Measurements from ENCODE around the gene WTIP.
"Not testable (repeated sequence)": the region's sequence is repeated elsewhere in the genome, so short reads cannot be mapped to it uniquely, and the experiment has no call there.

Gene WTIP

GRCh38 chr19:34471906-34472700, 9.5 kb upstream of the WTIP start:
- no peak for TF ChIP-seq ZNF274 (IDR thresholded peaks at IDR 0.05; ENCODE audit: low read depth, low read length)
- H3K4me3 ChIP-seq (ENCODE audit: low read length) = no peak overlapping the region

GRCh38 chr19:34474233-34474989, 7.1 kb upstream of the WTIP start:
- no peak for TF ChIP-seq ZNF274 (IDR thresholded peaks at IDR 0.05; ENCODE audit: low read depth, low read length)
- no peak overlapping the region for H3K4me3 ChIP-seq (ENCODE audit: low read length)

- no peak for TF ChIP-seq ZNF274 (IDR thresholded peaks at IDR 0.05; ENCODE audit: low read depth, low read length)
- no peak overlapping the region for H3K4me3 ChIP-seq (ENCODE audit: low read length)
Observed at GRCh38 chr19:34475026-34475974, 6.3 kb upstream of the WTIP start.

GRCh38 chr19:34475975-34476594, 5.5 kb upstream of the WTIP start:
- H3K4me3 ChIP-seq (ENCODE audit: low read length) = no peak overlapping the region
- no peak for TF ChIP-seq ZNF274 (IDR thresholded peaks at IDR 0.05; ENCODE audit: low read depth, low read length)

- H3K4me3 ChIP-seq (ENCODE audit: low read length) = not testable (repeated sequence)
Observed at GRCh38 chr19:34478496-34478895, 3.1 kb upstream of the WTIP start.

GRCh38 chr19:34479396-34479795, 2.2 kb upstream of the WTIP start:
- H3K4me3 ChIP-seq (ENCODE audit: low read length) = no peak overlapping the region
- TF ChIP-seq ZNF274 (IDR thresholded peaks at IDR 0.05; ENCODE audit: low read depth, low read length) = no peak

GRCh38 chr19:34480491-34480890, 1.1 kb upstream of the WTIP start:
- TF ChIP-seq ZNF274 (IDR thresholded peaks at IDR 0.05; ENCODE audit: low read depth, low read length) = no peak
- H3K4me3 ChIP-seq (ENCODE audit: low read length) = no peak overlapping the region

- peak overlapping the region; percentile 19; the same call in 1 of the 2 replicates for H3K4me3 ChIP-seq (ENCODE audit: low read length)
- TF ChIP-seq ZNF274 (IDR thresholded peaks at IDR 0.05; ENCODE audit: low read depth, low read length) = no peak
Observed at GRCh38 chr19:34481861-34482379, 362 bp downstream of the WTIP start.

- TF ChIP-seq ZNF274 (IDR thresholded peaks at IDR 0.05; ENCODE audit: low read depth, low read length) = no peak
- H3K4me3 ChIP-seq (ENCODE audit: low read length) = peak overlapping the region; percentile 19; the same call in 1 of the 2 replicates
Observed at GRCh38 chr19:34482380-34483250, 1.1 kb downstream of the WTIP start.

GRCh38 chr19:34484328-34484727, 2.8 kb downstream of the WTIP start:
- no peak overlapping the region for H3K4me3 ChIP-seq (ENCODE audit: low read length)
- TF ChIP-seq ZNF274 (IDR thresholded peaks at IDR 0.05; ENCODE audit: low read depth, low read length) = no peak

- H3K4me3 ChIP-seq (ENCODE audit: low read length) = no peak overlapping the region
- TF ChIP-seq ZNF274 (IDR thresholded peaks at IDR 0.05; ENCODE audit: low read depth, low read length) = no peak
Observed at GRCh38 chr19:34485831-34486230, 4.3 kb downstream of the WTIP start.

- no peak for TF ChIP-seq ZNF274 (IDR thresholded peaks at IDR 0.05; ENCODE audit: low read depth, low read length)
Observed at GRCh38 chr19:34487651-34488051, 6.1 kb downstream of the WTIP start.

GRCh38 chr19:34489175-34489574, 7.6 kb downstream of the WTIP start:
- no peak overlapping the region for H3K4me3 ChIP-seq (ENCODE audit: low read length)
- TF ChIP-seq ZNF274 (IDR thresholded peaks at IDR 0.05; ENCODE audit: low read depth, low read length) = no peak

More at GRCh38 chr19:34487651-34488051, 6.1 kb downstream of the WTIP start:
- no peak overlapping the region for H3K4me3 ChIP-seq (ENCODE audit: low read length)

Measured in GM08714 (cell line).